ENCODE measurements around the gene MGAT1. TPM values are rescaled to one million over a fixed set of nuclear protein-coding genes. Genes with fewer than 3 reads are reported as not detected.

The MGAT1 gene
- total RNA-seq, 1 experiment from 2014 or later = 72.7 TPM

DNA sequence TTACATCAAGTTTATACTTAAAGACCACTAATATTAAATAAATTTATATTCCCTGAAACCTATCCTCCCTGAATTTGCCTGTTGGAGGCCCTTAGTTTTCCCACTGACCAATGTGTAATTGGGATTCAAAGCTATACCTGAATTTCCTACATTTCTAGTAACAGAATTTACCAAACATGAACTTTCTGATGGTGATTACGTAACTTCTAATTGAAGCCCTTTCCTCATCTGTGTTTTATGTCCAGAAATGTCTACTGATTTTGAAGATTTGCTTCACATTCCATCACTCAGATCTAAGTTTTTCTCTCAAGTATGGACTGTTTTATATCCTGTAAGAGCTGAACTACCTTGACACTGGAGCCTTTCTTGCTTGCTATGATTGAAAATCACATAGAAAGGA, 45.7 kb upstream of the MGAT1 start:
- WGBS (ENCODE audit: extremely low coverage, insufficient read length, low lambda C conversion rate) = no CpG with 5 or more reads among the region's 1 CpG
- Histone ChIP-seq H3K14ac (ENCODE audit: insufficient read depth, low read length) (no peak overlapping the region), H2AFZ (ENCODE audit: low read length) (no peak overlapping the region), H3K79me2 (ENCODE audit: insufficient read depth, low read length) (no peaks in the 10 kb centered on the region), H3K9ac (ENCODE audit: extremely low read depth, insufficient read length, low read length) (no peak overlapping the region), H3K9me3 (ENCODE audit: control insufficient read depth, low read depth, low read length) (peaks cover 55% of the 10 kb centered on the region), H2BK12ac (ENCODE audit: insufficient read length, low read depth, low read length) (no peak overlapping the region), H3K27me3 (ENCODE audit: insufficient read depth, low read length) (no peaks in the 10 kb centered on the region), H2BK15ac (ENCODE audit: low read depth, low read length) (no peak overlapping the region), H3K4me2 (ENCODE audit: insufficient read depth, insufficient read length, low read length) (no peak overlapping the region), H2BK20ac (ENCODE audit: low read depth, low read length, poor library complexity, severe bottlenecking) (no peak overlapping the region), H3K27ac (ENCODE audit: insufficient read length, low read depth, low read length) (no peak overlapping the region), H3K23ac (ENCODE audit: insufficient read length, low read depth, low read length) (no peak overlapping the region), H2AK5ac (ENCODE audit: insufficient read length, low read length) (no peak overlapping the region), H2BK120ac (ENCODE audit: low read depth, low read length, poor library complexity, severe bottlenecking) (no peak overlapping the region), H2BK5ac (ENCODE audit: insufficient read length, low read length) (no peak overlapping the region), H4K8ac (replicated peaks; ENCODE audit: insufficient read length, low read depth, low read length) (no peak overlapping the region), H3K23me2 (ENCODE audit: insufficient read length, low read depth, low read length, poor library complexity, severe bottlenecking) (no peaks in the 10 kb centered on the region), H3K4me1 (ENCODE audit: insufficient read depth, low read length) (no peaks in the 10 kb centered on the region), H4K20me1 (ENCODE audit: control insufficient read depth, insufficient read depth, insufficient read length) (no peaks in the 10 kb centered on the region), H3K79me1 (ENCODE audit: insufficient read depth, low read depth, low read length, poor library complexity, severe bottlenecking) (no peaks in the 10 kb centered on the region), H3K56ac (ENCODE audit: insufficient read length, low read depth, low read length) (no peak overlapping the region), H3K4ac (ENCODE audit: low read depth, low read length) (no peak overlapping the region), H3T11ph (ENCODE audit: low read length) (no peak overlapping the region), H4K91ac (ENCODE audit: insufficient read length, low read depth, low read length) (no peak overlapping the region), H4K5ac (ENCODE audit: insufficient read length, low read depth, low read length) (no peak overlapping the region), H3K18ac (ENCODE audit: insufficient read length, low read depth, low read length) (no peak overlapping the region)
- Mint-ChIP-seq H3K36me3 (ENCODE audit: insufficient read depth in 1 of 3, low read depth in 3 of 3) (peaks cover 83 to 90% (median 86%) of the 10 kb centered on the region in 3 experiments), H3K4me3 (no peak overlapping the region), H3K4me1 (peaks cover 6 to 7% of the 10 kb centered on the region in 2 experiments), H3K9me3 (peaks cover 90 to 92% of the 10 kb centered on the region in 2 experiments), H3K27ac (no peak overlapping the region), H3K27me3 (ENCODE audit: low read depth) (peaks cover 40% of the 10 kb centered on the region)
- DNase-seq = no peak
- TF ChIP-seq, protein P1, sequence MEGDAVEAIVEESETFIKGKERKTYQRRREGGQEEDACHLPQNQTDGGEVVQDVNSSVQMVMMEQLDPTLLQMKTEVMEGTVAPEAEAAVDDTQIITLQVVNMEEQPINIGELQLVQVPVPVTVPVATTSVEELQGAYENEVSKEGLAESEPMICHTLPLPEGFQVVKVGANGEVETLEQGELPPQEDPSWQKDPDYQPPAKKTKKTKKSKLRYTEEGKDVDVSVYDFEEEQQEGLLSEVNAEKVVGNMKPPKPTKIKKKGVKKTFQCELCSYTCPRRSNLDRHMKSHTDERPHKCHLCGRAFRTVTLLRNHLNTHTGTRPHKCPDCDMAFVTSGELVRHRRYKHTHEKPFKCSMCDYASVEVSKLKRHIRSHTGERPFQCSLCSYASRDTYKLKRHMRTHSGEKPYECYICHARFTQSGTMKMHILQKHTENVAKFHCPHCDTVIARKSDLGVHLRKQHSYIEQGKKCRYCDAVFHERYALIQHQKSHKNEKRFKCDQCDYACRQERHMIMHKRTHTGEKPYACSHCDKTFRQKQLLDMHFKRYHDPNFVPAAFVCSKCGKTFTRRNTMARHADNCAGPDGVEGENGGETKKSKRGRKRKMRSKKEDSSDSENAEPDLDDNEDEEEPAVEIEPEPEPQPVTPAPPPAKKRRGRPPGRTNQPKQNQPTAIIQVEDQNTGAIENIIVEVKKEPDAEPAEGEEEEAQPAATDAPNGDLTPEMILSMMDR (conservative IDR thresholded peaks at IDR 0.05) = no peak
